ENCODE results near the gene FAM149B1.

DNA sequence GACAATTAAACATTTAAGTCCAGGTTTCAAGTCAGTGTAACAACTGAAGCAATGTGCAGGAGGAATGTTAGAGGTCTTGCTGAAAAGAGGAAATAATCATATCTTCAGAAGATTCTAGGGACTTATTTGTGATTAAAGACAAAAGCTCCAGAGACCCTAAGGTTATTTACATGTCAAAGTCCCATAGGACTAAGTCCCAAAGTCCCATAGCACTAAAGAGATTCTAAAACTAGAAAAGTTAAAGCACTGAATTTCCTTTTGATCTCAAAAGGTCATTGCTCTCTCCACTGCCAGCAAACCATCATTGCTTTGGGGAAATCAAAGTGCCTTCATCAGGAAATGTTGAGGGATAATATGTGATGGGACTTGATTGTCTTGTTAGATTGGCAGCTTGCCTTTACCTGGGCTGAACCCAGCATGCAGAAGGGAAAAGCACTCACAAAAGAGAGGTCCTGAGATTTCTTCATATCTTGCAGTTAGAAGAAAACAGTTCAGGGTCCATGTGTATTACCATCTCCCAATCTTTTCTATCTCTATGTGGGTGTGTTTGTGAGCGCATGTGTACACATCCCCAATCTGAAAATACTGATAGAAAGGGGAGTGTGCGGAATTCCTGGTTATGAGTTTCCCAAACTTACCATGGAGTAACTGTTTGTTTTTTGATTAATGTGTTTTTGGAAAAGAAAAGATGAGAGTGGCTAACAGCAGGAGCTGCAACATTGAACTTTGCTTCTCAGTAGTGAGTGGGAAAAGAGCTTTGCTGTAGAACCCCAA is 35.8 kb upstream of the FAM149B1 start:
- TF ChIP-seq, protein P1, sequence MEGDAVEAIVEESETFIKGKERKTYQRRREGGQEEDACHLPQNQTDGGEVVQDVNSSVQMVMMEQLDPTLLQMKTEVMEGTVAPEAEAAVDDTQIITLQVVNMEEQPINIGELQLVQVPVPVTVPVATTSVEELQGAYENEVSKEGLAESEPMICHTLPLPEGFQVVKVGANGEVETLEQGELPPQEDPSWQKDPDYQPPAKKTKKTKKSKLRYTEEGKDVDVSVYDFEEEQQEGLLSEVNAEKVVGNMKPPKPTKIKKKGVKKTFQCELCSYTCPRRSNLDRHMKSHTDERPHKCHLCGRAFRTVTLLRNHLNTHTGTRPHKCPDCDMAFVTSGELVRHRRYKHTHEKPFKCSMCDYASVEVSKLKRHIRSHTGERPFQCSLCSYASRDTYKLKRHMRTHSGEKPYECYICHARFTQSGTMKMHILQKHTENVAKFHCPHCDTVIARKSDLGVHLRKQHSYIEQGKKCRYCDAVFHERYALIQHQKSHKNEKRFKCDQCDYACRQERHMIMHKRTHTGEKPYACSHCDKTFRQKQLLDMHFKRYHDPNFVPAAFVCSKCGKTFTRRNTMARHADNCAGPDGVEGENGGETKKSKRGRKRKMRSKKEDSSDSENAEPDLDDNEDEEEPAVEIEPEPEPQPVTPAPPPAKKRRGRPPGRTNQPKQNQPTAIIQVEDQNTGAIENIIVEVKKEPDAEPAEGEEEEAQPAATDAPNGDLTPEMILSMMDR (IDR thresholded peaks at IDR 0.05) = no peak
- no peak for TF ChIP-seq POLR2A (IDR thresholded peaks at IDR 0.05)
